A549 (cell line): ENCODE measurements around the gene AJAP1. TPM values are rescaled to one million over a fixed set of nuclear protein-coding genes. Genes with fewer than 3 reads are reported as not detected.

Experiments
- ATAC-seq, 2 experiments: fragments of 200-7000 bp in 1 of 2; fragments of >200 bp in 1 of 2; cut with Nextera tagmentation in 1 of 2; cut with Tn5 transposase in 1 of 2; 3 replicates each; pipeline versions ENCODE4 v1.8.0 to v1.9.1; 2018 to 2020; ENCODE audit warnings: mild to moderate bottlenecking in 1 of 2, moderate library complexity in 1 of 2
- CTCF ChIA-PET: fragments of 300-600 bp; sonication (Branson Sonifier 250); formaldehyde crosslinking; extraction: SDS; loops from one replicate; lab custom pipeline; 2021; ENCODE audit warnings: antibody characterized with exemption, inconsistent platforms; lab: Yijun Ruan, JAX
- POLR2A ChIA-PET: fragments of 350-600 bp; formaldehyde crosslinking; extraction: SDS; loops from one replicate; lab custom pipeline; 2021; ENCODE audit warnings: antibody characterized with exemption, inconsistent platforms; lab: Yijun Ruan, JAX
- DNase-seq, 2 experiments: peaks; one replicate each; pipeline versions ENCODE4 v3.0.0 to v3.0.0-alpha.2; 2011 to 2016; ENCODE audit warnings: low read depth in 1 of 2, low spot score in 1 of 2
- FAIRE-seq: peaks from 2 replicates; lab custom pipeline; 2011; peaks lifted over from hg19 to GRCh38; lab: Jason Lieb, UNC
- H3K27ac ChIP-seq, 2 experiments: fragments of >200 bp; sonication (Bioruptor Twin); formaldehyde crosslinking; 3 replicates each; pipeline ENCODE4 v1.5.1; 2016 to 2017
- H3K4me1 ChIP-seq: fragments of >200 bp; sonication (Bioruptor Twin); formaldehyde crosslinking; 3 replicates; pipeline ENCODE4 v1.6.1; 2016
- H3K4me2 ChIP-seq: fragments of >200 bp; sonication (Bioruptor Twin); formaldehyde crosslinking; 3 replicates; pipeline ENCODE4 v1.6.1; 2016
- H3K4me3 ChIP-seq: fragments of >200 bp; sonication (Bioruptor Twin); formaldehyde crosslinking; 3 replicates; pipeline ENCODE4 v1.5.1; 2016
- H3K9me3 ChIP-seq: fragments of >200 bp; sonication (Bioruptor Twin); formaldehyde crosslinking; 3 replicates; pipeline ENCODE4 v1.6.1; 2016
- ATOH8 ChIP-seq: fragments of 250-450 bp; sonication (Bioruptor Pico); IDR thresholded peaks from 2 replicates; pipeline ENCODE4 v1.5.0; 2020; ENCODE audit warnings: low read depth, mild to moderate bottlenecking, moderate library complexity
- BHLHE40 ChIP-seq: IDR thresholded peaks from 2 replicates; pipeline ENCODE4 v1.6.1; 2012; ENCODE audit warnings: low read depth, low read length, inconsistent platforms
- CBX2 ChIP-seq: fragments of 200-600 bp; sonication (generic); IDR thresholded peaks from 2 replicates; pipeline ENCODE4 v1.6.1; 2016; ENCODE audit warnings: low read depth, mild to moderate bottlenecking, borderline replicate concordance
- CEBPB ChIP-seq, 2 experiments: fragments of >200 bp in 1 of 2; sonication (Bioruptor Twin) in 1 of 2; formaldehyde crosslinking in 1 of 2; IDR thresholded peaks; 2 replicates each; pipeline ENCODE4 v1.6.1; 2012 to 2016
- E2F6 ChIP-seq: IDR thresholded peaks from 2 replicates; pipeline ENCODE4 v1.6.1; 2012; ENCODE audit warnings: low read depth, borderline replicate concordance
- EHMT2 ChIP-seq: fragments of 200-600 bp; sonication (generic); IDR thresholded peaks from 2 replicates; pipeline ENCODE4 v1.6.1; 2016; ENCODE audit warnings: antibody characterized with exemption, low read depth, mild to moderate bottlenecking, moderate library complexity
- FOXS1 ChIP-seq: fragments of 250-450 bp; sonication (Bioruptor Pico); IDR thresholded peaks from 2 replicates; pipeline ENCODE4 v1.5.0; 2020; ENCODE audit warnings: mild to moderate bottlenecking, moderate library complexity
- HDAC2 ChIP-seq: fragments of 200-600 bp; sonication (generic); IDR thresholded peaks from 2 replicates; pipeline ENCODE4 v1.6.1; 2016
- HOXA7 ChIP-seq: fragments of 250-450 bp; sonication (Bioruptor Pico); IDR thresholded peaks from 2 replicates; pipeline ENCODE4 v1.5.0; 2020; ENCODE audit warnings: mild to moderate bottlenecking, moderate library complexity
- HOXB13 ChIP-seq: fragments of 250-450 bp; sonication (Bioruptor Pico); IDR thresholded peaks from 2 replicates; pipeline ENCODE4 v1.5.0; 2020; ENCODE audit warnings: low read depth, mild to moderate bottlenecking, moderate library complexity
- KDM1A ChIP-seq: fragments of 200-600 bp; sonication (generic); IDR thresholded peaks from 2 replicates; pipeline ENCODE4 v1.6.1; 2016; ENCODE audit warnings: low read depth, mild to moderate bottlenecking
- KDM5A ChIP-seq: fragments of 200-600 bp; sonication (generic); IDR thresholded peaks from 2 replicates; pipeline ENCODE4 v1.6.1; 2016; ENCODE audit warnings: antibody characterized with exemption, mild to moderate bottlenecking
- MAFK ChIP-seq: fragments of 450-650 bp; IDR thresholded peaks from 2 replicates; pipeline ENCODE4 v1.6.1; 2014; ENCODE audit not compliant: partially characterized antibody
- MAZ ChIP-seq: fragments of 150-350 bp; IDR thresholded peaks from 2 replicates; pipeline ENCODE4 v1.6.1; 2014; ENCODE audit warnings: antibody characterized with exemption, low read depth, low read length, borderline replicate concordance
- NR3C1 ChIP-seq: fragments of >200 bp; sonication (Bioruptor Twin); formaldehyde crosslinking; IDR thresholded peaks from 3 replicates; pipeline ENCODE4 v1.6.1; 2017
- PBX3 ChIP-seq: IDR thresholded peaks from 2 replicates; pipeline ENCODE4 v1.6.1; 2012
- POLR2A ChIP-seq: IDR thresholded peaks from 2 replicates; pipeline ENCODE4 v1.6.1; 2012; ENCODE audit warnings: mild to moderate bottlenecking, low read length
- POLR2AphosphoS2 ChIP-seq: conservative IDR thresholded peaks from 2 replicates; pipeline ENCODE4 v1.6.1; 2012; ENCODE audit warnings: low read length, improper control_type of control experiment, inconsistent platforms
- RAD21 ChIP-seq, 2 experiments: fragments of >200 bp in 1 of 2; sonication (Bioruptor Twin) in 1 of 2; formaldehyde crosslinking in 1 of 2; IDR thresholded peaks in 1 of 2; conservative IDR thresholded peaks in 1 of 2; 2 replicates in 1 of 2; 3 replicates in 1 of 2; pipeline ENCODE4 v1.6.1; 2012 to 2018; ENCODE audit warnings: inconsistent platforms in 1 of 2
- RCOR1 ChIP-seq: fragments of 150-350 bp; IDR thresholded peaks from 2 replicates; pipeline ENCODE4 v1.6.1; 2014; ENCODE audit warnings: antibody characterized with exemption, low read length, low read depth
- RNF2 ChIP-seq: fragments of 200-600 bp; sonication (generic); IDR thresholded peaks from 2 replicates; pipeline ENCODE4 v1.6.1; 2016; ENCODE audit warnings: low read depth, mild to moderate bottlenecking, antibody characterized with exemption, moderate library complexity, borderline replicate concordance
- SMC3 ChIP-seq: fragments of >200 bp; sonication (Bioruptor Twin); formaldehyde crosslinking; IDR thresholded peaks from 3 replicates; pipeline ENCODE4 v1.6.1; 2018; ENCODE audit warnings: inconsistent platforms
- TP53 ChIP-seq: fragments of 250-450 bp; sonication (Bioruptor Pico); IDR thresholded peaks from 2 replicates; pipeline ENCODE4 v1.5.0; 2021; ENCODE audit warnings: mild to moderate bottlenecking, moderate library complexity
- ZFP36 ChIP-seq: fragments of 450-650 bp; IDR thresholded peaks from 2 replicates; pipeline ENCODE4 v1.6.1; 2014; ENCODE audit warnings: borderline replicate concordance; ENCODE audit not compliant: partially characterized antibody
- ZNF302 ChIP-seq: fragments of 250-450 bp; sonication (Bioruptor Pico); IDR thresholded peaks from 2 replicates; pipeline ENCODE4 v1.9.0; 2021; ENCODE audit warnings: inconsistent platforms, mild to moderate bottlenecking, moderate library complexity
- WGBS: methylation state at CpG from one replicate; pipeline ENCODE4 v1.1.6; 2017; ENCODE audit errors: missing lambda C conversion rate; 5-methylcytosine and 5-hydroxymethylcytosine counted together
- polyA plus RNA-seq, 4 experiments: library from polyadenylated mRNA; depleted of rRNA in 3 of 4; stranded (reverse); fragments of >200 nt; fragmentation: RNase III in 1 of 4; extraction: RNeasy Plus Mini Kit Qiagen cat#74134 plus additional on column Dnase treatment in 1 of 4; gene quantifications; 2 replicates in 3 of 4; 3 replicates in 1 of 4; pipeline ENCODE4 v1.2.3, GENCODE V29; 2011 to 2017

Gene AJAP1
- polyA plus RNA-seq, 2 of the 4 experiments (the other 2 are of a cell fraction), result not detected

GRCh38 chr1:4674676-4675075, 20.3 kb downstream of the AJAP1 start:
- no peak for ATAC-seq
- no peak for TF ChIP-seq POLR2A
- TF ChIP-seq HOXA7 (CRISPR knock-in tag), result no peak
- TF ChIP-seq KDM1A, result no peak
- TF ChIP-seq BHLHE40, result no peak
- FAIRE-seq, result no peak
- CTCF ChIA-PET, result no interaction called here
- Histone ChIP-seq H3K4me2 (no peak overlapping the region), H3K4me1 (no peaks in the 10 kb centered on the region), H3K4me3 (no peak overlapping the region), H3K9me3 (no peaks in the 10 kb centered on the region), H3K27ac (no peak overlapping the region)
- no peak for DNase-seq
- WGBS, result 65% methylated on average over 13 of the region's 13 CpGs
- POLR2A ChIA-PET, result no interaction called here

GRCh38 chr1:4675454-4676186, 21.2 kb downstream of the AJAP1 start:
- H3K27ac ChIP-seq, result no peak overlapping the region
- ATAC-seq (no peak), FAIRE-seq (no peak), DNase-seq (no peak)
- no peaks in the 10 kb centered on the region for H3K9me3 ChIP-seq
- CTCF ChIA-PET, result interaction anchor here (0.6 kb wide), 1 partner anchor 1060 kb away, joined by 3 read pairs; no protein-coding TSS in a partner anchor
- no peak overlapping the region for H3K4me3 ChIP-seq
- H3K4me2 ChIP-seq, result no peak overlapping the region
- no peaks in the 10 kb centered on the region for H3K4me1 ChIP-seq
- TF ChIP-seq TP53 (CRISPR knock-in tag) (no peak), MAZ (no peak), HOXA7 (CRISPR knock-in tag) (no peak)
- TF ChIP-seq, all 56 proteins: peak for 0
- POLR2A ChIA-PET, result no interaction called here
- WGBS, result 53% methylated on average over 17 of the region's 21 CpGs

GRCh38 chr1:4676253-4676652, 21.8 kb downstream of the AJAP1 start:
- no peak for FAIRE-seq
- ChIA-PET POLR2A (no interaction called here), CTCF (interaction anchor here (0.6 kb wide), 1 partner anchor 1059 kb away, joined by 3 read pairs; no protein-coding TSS in a partner anchor)
- TF ChIP-seq CBX2, result no peak
- TF ChIP-seq KDM5A, result no peak
- no peak for TF ChIP-seq SMC3
- no peak for TF ChIP-seq NR3C1
- no peak for TF ChIP-seq CEBPB (IDR thresholded peaks at IDR 0.05)
- no peak for TF ChIP-seq RCOR1
- no peak for TF ChIP-seq ZNF302
- TF ChIP-seq RNF2, result no peak
- no peak for TF ChIP-seq E2F6
- TF ChIP-seq RAD21 (conservative IDR thresholded peaks at IDR 0.05 in 1 of 2, IDR thresholded peaks at IDR 0.05 in 1 of 2), result no peak
- no peak for TF ChIP-seq MAFK
- TF ChIP-seq PBX3, result no peak
- H3K4me1 ChIP-seq, result no peaks in the 10 kb centered on the region
- no peak overlapping the region for H3K27ac ChIP-seq
- 32% methylated on average over 9 of the region's 9 CpGs for WGBS
- no peak overlapping the region for H3K4me2 ChIP-seq
- no peak overlapping the region for H3K4me3 ChIP-seq
- no peak for DNase-seq
- ATAC-seq, result no peak
- no peaks in the 10 kb centered on the region for H3K9me3 ChIP-seq

- FAIRE-seq, result no peak
- ChIA-PET CTCF (no interaction called here), POLR2A (no interaction called here)
- H3K4me1 ChIP-seq, result no peaks in the 10 kb centered on the region
- H3K27ac ChIP-seq, result no peak overlapping the region
- 13% methylated on average over 7 of the region's 7 CpGs for WGBS
- no peak overlapping the region for H3K4me3 ChIP-seq
- no peaks in the 10 kb centered on the region for H3K9me3 ChIP-seq
- no peak for ATAC-seq
- no peak for DNase-seq
- H3K4me2 ChIP-seq, result no peak overlapping the region
- no peak for TF ChIP-seq HOXB13
- TF ChIP-seq HOXA7 (CRISPR knock-in tag), result no peak
- TF ChIP-seq ATOH8, result no peak
- TF ChIP-seq E2F6, result no peak
- TF ChIP-seq RNF2, result no peak
- no peak for TF ChIP-seq PBX3
- no peak for TF ChIP-seq HDAC2
- no peak for TF ChIP-seq KDM5A
- no peak for TF ChIP-seq EHMT2
- no peak for TF ChIP-seq ZFP36
- TF ChIP-seq FOXS1 (CRISPR knock-in tag), result no peak
- no peak for TF ChIP-seq CBX2
- no peak for TF ChIP-seq POLR2AphosphoS2
Observed at GRCh38 chr1:4677608-4678007, 23.2 kb downstream of the AJAP1 start.
